MM.1S (cell line): ENCODE data around the gene RILPL1.
"Not testable (repeated sequence)": the region's sequence is repeated elsewhere in the genome, so short reads cannot be mapped to it uniquely, and the experiment has no call there.

Experiments
- DNase-seq: peaks from one replicate; pipeline ENCODE4 v3.0.0-alpha.2; 2015
- H2AFZ ChIP-seq: fragments of 300-600 bp; sonication (generic); 2 replicates; pipeline ENCODE4 v1.6.0; 2016; ENCODE audit warnings: antibody characterized with exemption, low read length
- H3F3A ChIP-seq: fragments of 300-600 bp; sonication (generic); 2 replicates; pipeline ENCODE4 v1.6.1; 2016; ENCODE audit warnings: mild to moderate bottlenecking, antibody characterized with exemption, low read length, moderate library complexity, mixed read lengths; ENCODE audit not compliant: insufficient read depth
- H3K27ac ChIP-seq: fragments of 300-600 bp; sonication (generic); 2 replicates; pipeline ENCODE4 v1.5.1; 2016; ENCODE audit warnings: mild to moderate bottlenecking, low read length
- H3K27me3 ChIP-seq: fragments of 300-600 bp; sonication (generic); replicated peaks from 2 replicates; pipeline ENCODE4 v1.6.0; 2016; ENCODE audit warnings: low read length; ENCODE audit not compliant: insufficient read depth
- H3K36me3 ChIP-seq: fragments of 300-600 bp; sonication (generic); replicated peaks from 2 replicates; pipeline ENCODE4 v1.6.1; 2016; ENCODE audit warnings: mild to moderate bottlenecking, low read length, mixed read lengths; ENCODE audit not compliant: insufficient read depth
- H3K4me1 ChIP-seq: fragments of 300-600 bp; sonication (generic); 2 replicates; pipeline ENCODE4 v1.6.1; 2016; ENCODE audit warnings: low read length, mixed read lengths
- H3K4me2 ChIP-seq: fragments of 300-600 bp; sonication (generic); 2 replicates; pipeline ENCODE4 v1.6.0; 2016; ENCODE audit warnings: low read depth, low read length
- H3K4me3 ChIP-seq: fragments of 300-600 bp; sonication (generic); 2 replicates; pipeline ENCODE4 v1.5.1; 2016; ENCODE audit warnings: low read length, mixed read lengths
- H3K79me2 ChIP-seq: fragments of 300-600 bp; sonication (generic); 2 replicates; pipeline ENCODE4 v1.6.1; 2016; ENCODE audit warnings: mixed run types, low read length, mixed read lengths
- H3K9ac ChIP-seq: fragments of 300-600 bp; sonication (generic); 2 replicates; pipeline ENCODE4 v1.6.1; 2016; ENCODE audit warnings: low read length, mixed read lengths
- H3K9me2 ChIP-seq: fragments of 300-600 bp; sonication (generic); replicated peaks from 2 replicates; pipeline ENCODE4 v1.6.1; 2016; ENCODE audit warnings: mild to moderate bottlenecking, low read length, mixed read lengths; ENCODE audit not compliant: insufficient read depth
- H3K9me3 ChIP-seq: fragments of 300-600 bp; sonication (generic); replicated peaks from 2 replicates; pipeline ENCODE4 v1.6.1; 2016; ENCODE audit warnings: mild to moderate bottlenecking, low read length, mixed read lengths; ENCODE audit not compliant: insufficient read depth
- H4K20me1 ChIP-seq: fragments of 300-600 bp; sonication (generic); 2 replicates; pipeline ENCODE4 v1.6.1; 2016; ENCODE audit warnings: mild to moderate bottlenecking, low read length, moderate library complexity, mixed read lengths; ENCODE audit not compliant: insufficient read depth
- EZH2 ChIP-seq: fragments of 300-600 bp; sonication (generic); optimal IDR thresholded peaks from 2 replicates; pipeline ENCODE3; 2017; ENCODE audit warnings: low read depth, mild to moderate bottlenecking, antibody characterized with exemption, low read length, mixed read lengths
- EZH2phosphoT487 ChIP-seq: fragments of 300-600 bp; sonication (generic); IDR thresholded peaks from 2 replicates; pipeline ENCODE4 v1.6.1; 2018; ENCODE audit warnings: antibody characterized with exemption, low read length
- TF ChIP-seq, protein P1 (sequence below): fragments of 300-600 bp; sonication (generic); IDR thresholded peaks from 2 replicates; pipeline ENCODE4 v1.5.1; 2016; ENCODE audit warnings: antibody characterized with exemption, low read length, mixed read lengths

Gene RILPL1

DNA sequence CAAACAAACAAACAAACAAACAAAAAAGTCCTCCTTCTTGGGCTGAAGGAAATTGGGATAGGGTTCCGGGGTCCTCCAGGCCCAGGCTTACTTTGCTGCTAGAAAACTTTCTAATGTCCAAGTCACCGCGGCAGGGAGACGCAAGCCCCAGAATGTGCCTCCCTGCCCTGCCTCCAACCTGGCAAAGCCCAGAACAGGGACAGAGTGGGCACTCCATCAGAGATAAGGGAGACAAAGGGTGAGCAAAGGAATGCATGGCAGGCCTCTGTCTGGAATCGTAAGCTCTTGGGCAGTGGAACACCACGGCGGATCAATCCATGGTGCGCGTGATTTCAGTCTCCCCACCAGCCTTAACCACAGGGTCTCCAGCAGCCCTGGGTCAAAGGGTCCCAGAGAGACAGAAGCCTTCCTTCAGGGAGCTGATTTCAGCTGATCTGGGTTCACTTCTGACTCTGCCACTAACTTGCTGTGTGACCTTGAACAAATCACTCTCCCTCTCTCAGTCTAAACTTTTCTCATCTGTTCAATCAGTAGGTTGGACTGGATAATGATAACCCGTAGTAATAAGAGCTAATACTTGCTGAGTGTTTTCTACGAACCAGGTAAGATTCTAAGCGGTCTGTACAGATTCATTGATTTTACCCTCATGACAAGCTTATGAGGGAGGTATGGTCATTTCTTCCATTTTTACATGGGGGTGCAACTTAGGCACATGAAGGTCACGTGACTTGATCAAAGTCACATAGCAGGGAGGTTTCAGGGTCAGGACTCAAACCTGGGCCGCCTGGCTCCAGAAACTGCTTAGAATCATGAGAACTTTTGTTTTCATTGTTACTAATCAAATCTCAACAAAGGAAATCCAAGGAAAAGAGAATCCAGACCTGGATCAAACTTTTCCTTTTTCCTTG, 12.7 kb downstream of the RILPL1 start:
- Histone ChIP-seq H3K9ac (no peak overlapping the region), H3K79me2 (no peaks in the 10 kb centered on the region), H3K27ac (no peak overlapping the region), H3K4me2 (no peak overlapping the region), H2AFZ (no peak overlapping the region), H3K9me2 (no peaks in the 10 kb centered on the region), H3K27me3 (no peaks in the 10 kb centered on the region), H3K36me3 (no peaks in the 10 kb centered on the region), H3K9me3 (no peaks in the 10 kb centered on the region), H4K20me1 (no peaks in the 10 kb centered on the region), H3K4me1 (no peaks in the 10 kb centered on the region), H3K4me3 (no peak overlapping the region), H3F3A (no peaks in the 10 kb centered on the region)
- DNase-seq, result no peak
- TF ChIP-seq EZH2 (no peak), EZH2phosphoT487 (no peak)
- TF ChIP-seq, protein P1, sequence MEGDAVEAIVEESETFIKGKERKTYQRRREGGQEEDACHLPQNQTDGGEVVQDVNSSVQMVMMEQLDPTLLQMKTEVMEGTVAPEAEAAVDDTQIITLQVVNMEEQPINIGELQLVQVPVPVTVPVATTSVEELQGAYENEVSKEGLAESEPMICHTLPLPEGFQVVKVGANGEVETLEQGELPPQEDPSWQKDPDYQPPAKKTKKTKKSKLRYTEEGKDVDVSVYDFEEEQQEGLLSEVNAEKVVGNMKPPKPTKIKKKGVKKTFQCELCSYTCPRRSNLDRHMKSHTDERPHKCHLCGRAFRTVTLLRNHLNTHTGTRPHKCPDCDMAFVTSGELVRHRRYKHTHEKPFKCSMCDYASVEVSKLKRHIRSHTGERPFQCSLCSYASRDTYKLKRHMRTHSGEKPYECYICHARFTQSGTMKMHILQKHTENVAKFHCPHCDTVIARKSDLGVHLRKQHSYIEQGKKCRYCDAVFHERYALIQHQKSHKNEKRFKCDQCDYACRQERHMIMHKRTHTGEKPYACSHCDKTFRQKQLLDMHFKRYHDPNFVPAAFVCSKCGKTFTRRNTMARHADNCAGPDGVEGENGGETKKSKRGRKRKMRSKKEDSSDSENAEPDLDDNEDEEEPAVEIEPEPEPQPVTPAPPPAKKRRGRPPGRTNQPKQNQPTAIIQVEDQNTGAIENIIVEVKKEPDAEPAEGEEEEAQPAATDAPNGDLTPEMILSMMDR, result no peak

DNA sequence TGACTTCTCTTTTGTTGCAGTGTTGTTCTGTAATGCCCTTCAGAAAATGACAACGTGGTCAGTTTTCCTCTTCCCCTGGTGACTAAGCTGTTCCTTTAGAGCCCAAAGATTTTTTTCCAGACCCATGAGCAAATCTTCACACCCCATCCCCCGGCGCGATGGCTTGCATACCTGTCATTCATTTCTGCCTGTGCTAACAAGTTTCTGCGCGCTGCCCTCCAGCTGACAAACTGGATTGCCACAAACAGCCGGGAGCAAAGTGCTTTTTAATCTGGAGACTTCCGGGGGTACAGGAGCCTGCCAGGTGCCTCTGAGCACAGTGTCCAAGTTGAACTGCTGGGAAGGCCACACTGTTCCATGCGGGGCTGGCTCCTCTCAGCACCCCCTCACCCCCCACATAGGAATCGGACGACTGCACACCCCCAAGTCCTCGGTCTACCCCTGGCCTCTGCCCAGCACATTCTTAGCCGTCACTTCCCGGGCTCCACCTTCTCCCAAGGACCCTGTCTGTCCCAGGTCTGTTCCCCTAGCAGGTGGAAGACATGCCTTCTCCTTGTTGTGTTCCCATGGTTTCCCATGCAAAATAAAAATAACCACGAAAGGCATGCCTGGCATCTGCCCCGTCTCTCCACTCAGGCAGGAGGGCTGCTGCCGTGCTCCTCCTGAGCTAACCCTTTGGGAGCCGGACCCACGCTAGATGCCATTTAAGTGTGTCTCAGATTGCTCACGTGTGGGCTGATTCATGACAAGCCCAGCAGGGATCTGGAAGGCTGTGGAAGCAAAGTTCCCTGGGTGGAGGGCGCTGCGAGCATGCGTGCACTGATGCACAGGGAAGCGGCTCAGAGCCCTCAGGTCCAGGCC, 14.1 kb downstream of the RILPL1 start:
- H3K79me2 ChIP-seq, result no peaks in the 10 kb centered on the region
- H3K4me1 ChIP-seq, result no peaks in the 10 kb centered on the region
- H3K9me2 ChIP-seq, result no peaks in the 10 kb centered on the region
- H3K4me3 ChIP-seq, result no peak overlapping the region
- H3K27ac ChIP-seq, result no peak overlapping the region
- no peak for DNase-seq
- H3K4me2 ChIP-seq, result no peak overlapping the region
- H4K20me1 ChIP-seq, result no peaks in the 10 kb centered on the region
- TF ChIP-seq EZH2phosphoT487 (no peak), EZH2 (no peak)
- TF ChIP-seq, protein P1, result no peak
- H2AFZ ChIP-seq, result no peak overlapping the region
- no peaks in the 10 kb centered on the region for H3K36me3 ChIP-seq
- H3K9me3 ChIP-seq, result no peaks in the 10 kb centered on the region
- no peaks in the 10 kb centered on the region for H3K27me3 ChIP-seq
- H3F3A ChIP-seq, result no peaks in the 10 kb centered on the region
- no peak overlapping the region for H3K9ac ChIP-seq

GRCh38 chr12:123516216-123516780, 17.2 kb downstream of the RILPL1 start:
- H3K9me3 ChIP-seq, result no peaks in the 10 kb centered on the region
- H3K4me3 ChIP-seq, result no peak overlapping the region
- TF ChIP-seq EZH2 (no peak), EZH2phosphoT487 (no peak)
- TF ChIP-seq, protein P1, result no peak
- no peak overlapping the region for H3K9ac ChIP-seq
- no peak overlapping the region for H2AFZ ChIP-seq
- H3K9me2 ChIP-seq, result no peaks in the 10 kb centered on the region
- H4K20me1 ChIP-seq, result no peaks in the 10 kb centered on the region
- H3K4me1 ChIP-seq, result no peaks in the 10 kb centered on the region
- DNase-seq, result no peak
- no peaks in the 10 kb centered on the region for H3K27me3 ChIP-seq
- no peaks in the 10 kb centered on the region for H3F3A ChIP-seq
- H3K36me3 ChIP-seq, result no peaks in the 10 kb centered on the region
- H3K27ac ChIP-seq, result no peak overlapping the region
- no peaks in the 10 kb centered on the region for H3K79me2 ChIP-seq
- no peak overlapping the region for H3K4me2 ChIP-seq

- not testable (repeated sequence) for H3K36me3 ChIP-seq, H3K4me2 ChIP-seq, H3K79me2 ChIP-seq, H2AFZ ChIP-seq, H3K4me3 ChIP-seq, H3K27me3 ChIP-seq, H3K4me1 ChIP-seq, H3K9me2 ChIP-seq, H3K9ac ChIP-seq, DNase-seq, H3K27ac ChIP-seq, H3F3A ChIP-seq, H3K9me3 ChIP-seq, H4K20me1 ChIP-seq
These were observed 18.8 kb downstream of the RILPL1 start for GRCh38 chr12:123514582-123515221.
